ENCODE measurements around the gene C19orf38.
"Not testable (repeated sequence)": the region's sequence is repeated elsewhere in the genome, so short reads cannot be mapped to it uniquely, and the experiment has no call there.

Gene C19orf38

DNA sequence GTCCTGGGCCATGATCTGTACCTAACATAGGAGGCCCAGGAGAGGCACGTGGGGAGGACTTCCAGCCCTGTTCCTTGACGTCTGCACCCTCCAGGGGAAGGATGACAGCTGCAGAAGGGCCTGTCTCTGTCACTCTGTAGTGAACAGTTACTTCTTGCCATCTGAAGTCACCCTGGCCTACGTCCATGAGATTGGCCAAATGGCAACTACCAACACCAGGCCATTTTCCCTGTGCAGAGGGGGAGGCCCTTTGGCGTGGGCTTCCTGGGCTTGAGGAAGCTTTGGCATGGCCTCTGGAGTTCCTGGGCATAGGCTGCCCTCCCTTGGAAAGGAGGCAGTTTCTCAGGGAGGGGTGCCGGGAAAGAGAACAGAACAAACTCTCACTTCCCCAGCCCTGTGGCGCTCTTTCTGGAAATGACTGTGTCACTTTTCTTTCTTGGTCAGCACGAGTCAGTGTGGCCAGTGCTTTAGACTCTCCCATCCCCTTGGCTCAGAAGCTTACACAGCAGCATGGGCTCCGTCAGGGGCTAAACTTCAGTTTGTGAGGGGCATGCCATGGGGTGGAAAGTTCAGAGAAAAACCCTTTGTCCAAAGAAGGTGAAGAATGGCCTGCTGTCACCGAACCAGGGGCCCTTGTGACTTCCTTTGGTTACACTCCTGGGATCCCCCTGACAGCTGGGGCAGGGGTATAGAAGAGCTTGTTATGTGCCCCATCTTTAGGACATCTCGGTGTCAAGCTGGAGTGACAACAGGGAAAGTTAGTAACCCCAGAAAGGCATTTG lies 28.4 kb downstream of the C19orf38 start:
- no peak for DNase-seq (ENCODE audit: low spot score)

DNA sequence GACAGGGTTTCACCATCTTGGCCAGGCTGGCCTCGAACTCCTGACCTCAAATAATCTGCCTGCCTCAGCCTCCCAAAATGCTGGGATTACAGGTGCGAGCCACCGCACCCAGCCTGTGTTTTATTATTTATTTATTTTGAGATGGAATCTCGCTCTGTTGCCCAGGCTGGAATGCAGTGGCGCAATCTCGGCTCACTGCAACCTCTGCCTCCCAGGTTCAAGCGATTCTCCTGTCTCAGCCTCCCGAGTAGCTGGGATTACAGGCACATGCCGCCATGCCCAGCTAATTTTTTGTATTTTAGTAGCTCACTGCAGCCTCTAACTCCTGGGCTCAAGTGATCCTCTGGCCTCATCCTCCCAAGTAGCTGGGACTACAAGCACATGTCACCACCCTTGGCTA lies 29.4 kb downstream of the C19orf38 start:
- not testable (repeated sequence) for DNase-seq (ENCODE audit: low spot score)

DNA sequence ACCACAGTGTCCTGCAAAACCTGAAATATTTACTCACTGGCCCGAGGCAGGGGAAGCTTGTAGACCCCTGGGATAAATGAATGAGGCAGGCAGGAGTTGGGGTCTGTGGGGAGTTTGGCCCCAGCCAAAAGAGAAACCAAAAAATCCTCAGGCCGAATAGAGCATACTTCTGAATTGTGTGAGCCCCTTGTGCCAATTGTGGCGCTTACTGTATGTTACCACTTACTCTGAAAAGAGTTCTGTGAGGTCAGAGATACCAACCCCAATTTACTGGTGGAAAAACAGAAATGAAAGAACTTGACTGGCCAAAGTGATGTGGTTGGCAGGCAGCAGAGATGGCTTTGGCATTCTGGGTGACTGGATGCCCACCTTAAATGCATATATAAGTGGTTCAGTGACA lies 30.0 kb downstream of the C19orf38 start:
- DNase-seq (ENCODE audit: low spot score) = no peak

GRCh38 chr19:10881403-10882107 lies 33.3 kb downstream of the C19orf38 start:
- DNase-seq (ENCODE audit: low spot score) = peak; percentile 33

- DNase-seq (ENCODE audit: low spot score) = peak; percentile 24
These were observed 33.9 kb downstream of the C19orf38 start for GRCh38 chr19:10882108-10882457.

DNA sequence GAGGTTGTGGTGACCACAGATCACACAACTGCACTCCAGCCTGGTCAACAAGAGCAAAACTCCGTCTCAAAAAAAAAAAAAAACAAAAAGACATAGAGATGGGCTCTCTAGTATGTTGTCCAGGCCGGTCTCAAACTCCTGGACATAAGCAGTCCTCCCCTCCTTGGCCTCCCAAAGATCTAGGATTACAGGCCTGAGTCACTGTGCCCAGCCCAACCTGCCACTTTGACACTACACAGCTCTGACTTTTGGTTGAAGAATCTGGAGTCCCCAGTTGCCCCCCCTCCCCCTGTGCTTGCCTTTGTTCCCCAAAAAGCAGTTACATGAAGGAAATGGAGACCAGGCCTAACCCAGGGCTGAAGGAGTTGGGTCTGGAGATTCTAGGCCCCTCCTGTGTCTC lies 36.1 kb downstream of the C19orf38 start:
- no peak for DNase-seq (ENCODE audit: low spot score)

DNA sequence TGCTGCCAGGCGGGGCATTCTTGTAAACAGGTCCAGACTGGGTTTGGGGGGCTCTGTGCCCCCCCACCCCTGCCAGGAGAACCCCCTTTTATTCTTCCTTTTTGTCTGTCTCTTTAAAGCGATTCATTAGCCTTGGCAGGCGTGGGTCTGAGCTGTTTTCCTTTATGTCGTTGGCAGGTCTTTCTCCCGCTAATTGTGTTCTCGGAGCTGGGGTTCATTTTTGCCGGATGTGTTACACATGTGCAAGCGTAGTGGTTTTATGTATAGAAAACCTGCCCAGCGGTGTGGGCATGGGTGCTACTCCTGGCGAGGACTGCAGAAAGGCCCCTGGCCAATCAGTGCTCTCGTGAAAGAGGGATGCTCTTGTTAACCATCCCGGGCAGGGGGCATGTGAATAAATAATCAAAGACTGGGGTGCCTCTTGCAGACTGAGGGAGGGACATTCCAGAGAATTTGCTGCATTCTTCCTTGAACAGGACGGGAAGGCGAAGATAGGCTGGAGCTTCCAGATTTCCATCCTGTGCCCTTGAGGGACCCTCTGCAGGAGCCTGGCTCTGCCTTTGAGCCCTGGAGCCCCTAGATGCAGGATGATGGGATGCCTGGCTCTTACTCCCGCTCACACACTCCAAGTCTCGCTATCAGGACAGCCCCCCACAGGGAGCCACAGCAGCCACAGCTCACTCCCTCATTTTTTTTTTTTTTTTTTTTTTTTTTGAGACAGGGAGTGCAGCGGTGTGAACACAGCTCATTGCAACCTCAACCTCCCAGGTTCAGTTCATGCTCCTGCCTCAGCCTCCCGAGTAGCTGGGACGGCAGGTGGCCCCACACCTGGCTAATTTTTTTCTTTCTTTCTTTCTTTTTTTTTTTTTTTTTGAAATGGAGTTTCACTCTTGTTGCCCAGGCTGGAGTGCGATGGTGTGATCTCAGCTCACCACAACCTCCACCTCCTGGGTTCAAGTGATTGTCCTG lies 37.3 kb downstream of the C19orf38 start:
- no peak for DNase-seq (ENCODE audit: low spot score)

DNA sequence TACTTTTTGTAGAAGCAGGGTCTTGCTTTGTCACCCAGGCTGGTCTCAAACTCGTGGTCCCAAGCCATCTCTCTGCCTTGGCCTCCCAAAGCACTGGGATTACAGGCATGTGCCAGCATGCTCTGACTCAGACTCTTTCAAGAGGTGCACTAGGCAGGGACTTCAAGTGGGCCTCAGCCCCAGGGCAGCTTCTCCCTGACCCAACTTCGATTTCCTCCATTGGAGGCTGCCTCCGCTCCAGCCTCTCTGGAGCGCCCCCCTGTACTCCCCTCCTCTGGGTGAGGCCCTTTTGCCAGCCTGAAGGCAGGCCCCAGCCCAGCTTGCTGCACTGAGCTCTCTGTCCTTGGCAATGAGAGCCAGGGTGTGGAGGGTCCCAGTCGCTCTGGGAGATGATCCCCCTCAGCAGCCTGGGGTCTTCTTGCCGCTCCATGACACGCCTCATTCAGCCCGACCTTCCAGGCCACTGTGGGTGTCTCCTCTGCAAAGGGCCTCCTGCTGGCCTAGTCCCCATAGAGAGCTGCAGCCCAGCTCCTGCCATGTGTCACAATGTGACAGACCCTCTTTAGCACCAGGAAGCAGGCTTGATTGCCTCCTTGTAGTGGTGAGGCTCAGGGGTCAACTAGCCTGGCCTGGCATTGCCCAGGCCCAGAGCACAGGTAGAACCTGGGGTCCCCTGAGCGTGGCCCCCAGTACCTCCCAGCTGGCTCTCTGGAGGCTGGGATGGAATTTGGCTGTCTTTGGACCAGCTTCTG lies 39.6 kb downstream of the C19orf38 start:
- DNase-seq (ENCODE audit: low spot score) = peak; percentile 38

DNA sequence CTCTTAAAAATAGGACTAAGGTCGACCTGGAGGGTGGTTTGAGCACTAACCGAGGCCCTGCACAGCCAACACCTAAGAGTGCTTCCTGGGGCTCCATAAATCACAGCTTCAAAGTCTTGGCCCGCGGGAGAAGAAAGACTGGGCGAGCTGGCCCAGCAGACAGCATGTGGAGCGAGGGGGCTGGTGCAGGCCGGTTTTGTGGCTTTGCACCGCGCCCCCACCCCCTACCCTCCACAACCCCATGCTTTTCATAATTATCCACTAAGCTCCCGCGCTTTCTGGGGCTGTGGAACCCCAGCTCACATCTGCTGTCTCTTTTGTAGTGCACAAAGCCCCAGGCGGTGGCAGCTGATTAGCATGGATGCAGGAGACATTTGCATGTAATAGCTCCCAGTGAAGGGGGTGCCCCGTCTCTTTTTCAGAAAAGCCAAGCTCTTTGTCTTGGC lies 40.2 kb downstream of the C19orf38 start:
- DNase-seq (ENCODE audit: low spot score) = peak; percentile 92

DNA sequence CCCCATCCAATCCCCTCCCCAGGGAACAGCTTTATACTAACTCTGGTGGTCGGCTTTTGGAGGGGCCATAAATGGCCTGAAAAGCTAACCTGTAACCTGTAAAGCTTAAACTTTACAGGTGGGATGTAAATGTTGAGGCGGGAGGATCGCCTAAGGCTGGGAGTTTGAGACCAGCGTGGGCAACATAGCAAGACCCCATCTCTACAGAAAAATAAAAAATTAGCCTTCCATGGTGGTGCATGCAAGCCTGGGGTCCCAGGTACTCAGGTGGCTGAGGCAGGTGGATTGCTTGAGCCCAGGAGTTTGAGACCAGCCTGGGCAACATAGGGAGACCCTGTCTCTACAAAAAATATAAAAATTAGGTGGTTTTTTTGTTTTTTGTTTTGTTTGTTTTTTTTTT lies 41.7 kb downstream of the C19orf38 start:
- no peak for DNase-seq (ENCODE audit: low spot score)

DNA sequence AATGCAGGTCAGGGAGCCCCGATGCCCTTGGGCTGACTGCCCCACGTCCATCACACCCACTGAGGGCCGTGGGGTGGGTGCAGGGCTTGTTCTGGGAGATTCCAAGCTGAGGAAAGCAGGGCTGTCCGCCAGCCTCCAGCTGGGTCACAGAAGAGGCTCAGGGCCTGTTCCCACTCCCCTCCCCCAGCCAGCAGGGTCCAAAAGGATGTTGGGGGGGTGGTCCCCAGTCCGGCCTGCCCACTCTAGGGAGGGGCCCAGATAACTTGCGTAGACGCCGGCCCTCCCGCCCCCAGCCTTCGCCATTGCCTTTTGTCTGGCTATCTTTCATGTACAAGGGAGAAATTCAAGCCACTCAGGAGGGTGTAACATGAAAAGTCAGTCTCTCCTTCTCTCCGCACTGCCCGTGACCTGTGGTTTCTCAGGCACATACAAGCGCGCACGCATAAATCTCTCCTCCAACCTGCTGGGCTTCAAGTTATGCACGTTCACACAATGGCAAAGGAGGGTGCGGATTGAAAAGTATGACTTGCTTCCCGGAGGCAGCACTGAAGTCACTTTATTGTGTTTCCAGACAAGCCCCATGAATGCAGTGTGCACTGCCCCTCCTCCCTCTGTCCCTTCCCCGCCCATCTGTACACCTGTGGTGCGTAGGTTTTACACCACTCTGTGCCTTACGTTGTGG lies 43.3 kb downstream of the C19orf38 start:
- DNase-seq (ENCODE audit: low spot score) = no peak

- DNase-seq (ENCODE audit: low spot score) = no peak
These were observed 44.0 kb downstream of the C19orf38 start for GRCh38 chr19:10892256-10892655.

DNA sequence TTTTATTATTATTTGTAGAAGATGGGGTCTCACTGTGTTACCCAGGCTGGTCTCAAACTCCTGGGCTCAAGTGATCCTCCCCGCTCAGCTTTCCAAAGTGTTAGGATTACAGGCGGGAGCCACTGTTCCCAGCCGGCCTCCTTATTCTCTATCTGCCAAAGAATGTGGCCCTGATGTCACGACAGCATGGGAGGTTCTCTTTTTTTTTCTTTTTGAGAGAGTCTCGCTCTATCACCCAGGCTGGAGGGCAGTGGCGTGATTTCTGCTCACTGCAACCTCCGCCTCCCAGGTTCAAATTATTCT lies 46.6 kb downstream of the C19orf38 start:
- no peak for DNase-seq (ENCODE audit: low spot score)

DNA sequence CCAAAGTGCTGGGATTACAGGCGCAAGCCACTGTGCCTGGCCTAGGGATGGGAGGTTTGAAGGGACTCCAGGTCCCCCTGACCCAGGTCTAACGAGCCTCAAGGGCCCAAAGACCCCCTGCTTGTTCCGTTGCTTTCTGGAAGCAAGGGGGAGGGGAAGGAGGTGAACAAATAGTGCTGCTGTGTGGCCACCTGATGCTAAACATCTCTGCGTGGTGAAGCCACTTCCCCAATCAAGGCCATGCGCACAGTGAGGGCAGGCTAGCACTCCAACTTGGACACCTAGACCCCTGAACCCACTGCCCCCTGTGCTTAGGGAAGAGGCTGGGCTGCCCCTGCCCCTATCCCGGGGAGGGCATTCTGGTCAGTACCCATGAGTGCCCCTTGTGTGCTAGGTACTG lies 47.1 kb downstream of the C19orf38 start:
- DNase-seq (ENCODE audit: low spot score) = no peak

DNA sequence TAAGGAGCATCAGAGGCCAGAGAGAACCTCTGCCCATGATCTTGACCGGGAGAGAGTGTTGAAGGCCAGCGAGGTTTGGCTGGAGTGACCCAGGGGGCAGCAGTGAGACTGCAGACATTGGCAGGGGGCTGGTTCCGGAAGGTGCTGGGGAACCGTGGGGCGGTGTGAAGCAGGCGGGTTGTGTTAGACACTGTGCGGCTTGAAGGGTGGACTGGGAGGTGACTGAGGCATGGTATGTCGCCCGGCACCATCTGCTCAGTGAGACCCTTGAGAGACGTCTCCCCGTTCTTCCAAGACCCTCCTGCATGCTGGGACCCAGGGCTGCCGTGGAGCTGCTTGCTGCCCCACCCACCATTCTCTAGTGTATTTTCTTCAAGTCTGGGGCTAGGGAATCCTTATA lies 47.7 kb downstream of the C19orf38 start:
- DNase-seq (ENCODE audit: low spot score) = no peak

GRCh38 chr19:10896851-10897526 lies 48.8 kb downstream of the C19orf38 start:
- no peak for DNase-seq (ENCODE audit: low spot score)

DNA sequence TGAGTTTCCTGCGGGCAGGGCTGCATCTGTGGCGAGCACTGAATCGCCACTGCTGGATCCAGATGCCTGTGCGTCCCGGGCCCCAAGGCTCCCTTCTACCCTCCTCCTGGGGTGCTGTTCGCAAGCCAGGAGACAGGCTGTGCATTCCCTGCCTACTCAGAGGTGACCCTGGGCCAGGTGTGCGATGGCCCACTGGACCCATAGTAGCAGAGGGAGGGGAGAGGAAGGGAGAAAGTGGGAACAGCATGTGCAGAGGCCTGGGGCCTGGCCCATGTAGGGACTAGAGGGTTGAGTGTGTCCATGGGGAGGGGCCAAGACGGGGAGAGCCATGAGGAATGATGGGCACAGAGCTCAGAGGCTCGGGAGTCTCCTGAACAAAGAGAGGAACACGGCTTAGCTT lies 50.4 kb downstream of the C19orf38 start:
- DNase-seq (ENCODE audit: low spot score) = no peak

GRCh38 chr19:10899151-10899653 lies 51.0 kb downstream of the C19orf38 start:
- no peak for DNase-seq (ENCODE audit: low spot score)

DNA sequence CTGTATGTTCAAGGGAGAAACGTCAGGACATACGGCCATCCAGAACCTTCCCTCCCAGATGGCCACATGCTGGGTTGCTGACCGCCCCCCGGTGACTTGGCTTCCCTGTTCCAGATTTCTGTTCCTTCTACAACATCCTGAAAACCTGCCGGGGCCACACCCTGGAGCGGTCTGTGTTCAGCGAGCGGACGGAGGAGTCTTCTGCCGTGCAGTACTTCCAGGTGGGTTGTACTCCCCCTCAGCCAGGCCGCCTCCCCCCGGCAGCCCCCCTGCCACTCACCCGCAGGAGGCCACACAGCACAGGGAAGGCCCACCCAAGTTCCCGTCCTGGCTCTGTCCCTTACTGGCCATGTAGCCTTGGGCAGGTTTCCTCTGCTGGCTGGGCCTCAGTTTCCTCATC lies 59.7 kb downstream of the C19orf38 start:
- no peak for DNase-seq (ENCODE audit: low spot score)

DNA sequence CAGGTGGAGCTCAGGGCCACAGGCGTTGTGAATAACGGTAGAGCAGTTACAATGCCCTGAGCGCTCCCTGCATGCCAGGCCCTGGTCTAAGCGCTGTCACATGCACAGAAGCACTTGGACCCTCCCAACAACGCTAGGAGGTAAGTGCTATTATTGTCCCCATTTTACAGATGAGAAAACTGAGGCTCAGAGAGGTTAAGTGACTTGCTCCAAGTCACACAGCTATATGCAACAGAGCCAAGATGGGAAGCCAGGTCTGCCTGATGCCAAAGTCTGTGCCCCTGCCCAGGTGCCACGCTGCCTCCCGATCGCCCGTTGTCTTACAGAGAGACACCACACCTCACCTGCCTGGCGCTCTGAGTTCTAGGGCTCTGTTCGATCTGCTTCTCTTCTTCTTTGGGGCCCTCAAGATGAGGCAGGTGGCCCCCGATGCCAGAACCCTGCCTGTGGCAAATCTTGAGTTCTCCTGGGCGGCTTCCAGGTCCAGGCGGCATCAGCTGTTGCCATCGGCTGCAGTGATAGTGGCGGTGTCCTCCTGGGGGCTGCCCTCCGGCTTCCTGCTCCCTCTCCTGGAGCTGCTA lies 60.3 kb downstream of the C19orf38 start:
- no peak for DNase-seq (ENCODE audit: low spot score)

All from D341Med (cell line).